Heart left ventricle (tissue), 16 donors: Measurements from ENCODE around the gene ZFAND2B. TPM values are rescaled to one million over a fixed set of nuclear protein-coding genes. Genes with fewer than 3 reads are reported as not detected.

Experiments used
- ATAC-seq, 4 donors: fragments of 200-7000 bp; cut with Tn5 transposase; one replicate each; pipeline ENCODE4 v1.9.1; 2020 to 2022; ENCODE audit warnings: moderate library complexity in 4 of 4, mild to moderate bottlenecking in 3 of 4, moderate number of reproducible peaks in 1 of 4
- DNase-seq, 5 donors: peaks; one replicate each; pipeline ENCODE4 v3.0.0-alpha.2; 2020
- H3K27ac ChIP-seq, 12 donors: fragments of 200-600 bp; sonication (generic) in 4 of 12; one replicate each; pipeline versions ENCODE4 v1.5.0 to v1.8.0; 2016 to 2022; ENCODE audit warnings: mild to moderate bottlenecking in 2 of 12
- H3K27me3 ChIP-seq, 9 donors: fragments of 200-600 bp; sonication (generic) in 2 of 9; one replicate each; pipeline versions ENCODE4 v1.5.1 to v1.8.0; 2016 to 2022; ENCODE audit warnings: mild to moderate bottlenecking in 3 of 9
- H3K36me3 ChIP-seq, 9 donors: fragments of 200-600 bp; sonication (generic) in 2 of 9; one replicate each; pipeline versions ENCODE4 v1.5.0 to v1.8.0; 2018 to 2022; ENCODE audit warnings: mild to moderate bottlenecking in 2 of 9
- H3K4me1 ChIP-seq, 12 donors: fragments of 200-600 bp; sonication (generic) in 4 of 12; one replicate each; pipeline versions ENCODE4 v1.5.0 to v1.8.0; 2016 to 2022; ENCODE audit warnings: mild to moderate bottlenecking in 3 of 12
- H3K4me3 ChIP-seq, 12 donors: fragments of 200-600 bp; sonication (generic) in 4 of 12; one replicate each; pipeline versions ENCODE4 v1.5.0 to v1.8.0; 2017 to 2022; ENCODE audit warnings: mild to moderate bottlenecking in 9 of 12, moderate library complexity in 4 of 12
- H3K9me3 ChIP-seq, 12 donors: fragments of 200-600 bp; sonication (generic) in 4 of 12; one replicate each; pipeline versions ENCODE4 v1.5.0 to v1.8.0; 2016 to 2022; ENCODE audit warnings: mild to moderate bottlenecking in 1 of 12
- POLR2A ChIP-seq, 2 donors: fragments of 450-650 bp; IDR thresholded peaks; one replicate each; pipeline ENCODE4 v1.6.1; 2017; ENCODE audit warnings: antibody characterized with exemption in 2 of 2, mild to moderate bottlenecking in 2 of 2, moderate library complexity in 2 of 2
- WGBS, 4 donors: extraction: QIAGEN DNeasy Blood & Tissue Kit in 2 of 4; methylation state at CpG; one replicate each; pipeline versions ENCODE4 v1.1.5 to v1.1.7; 2013 to 2018; 5-methylcytosine and 5-hydroxymethylcytosine counted together
- intact Hi-C, 10 donors: fragments of 100-400 bp; cut with DNase I; formaldehyde crosslinking; loops; one replicate each; pipeline versions ENCODE4 v1.11.1 to v1.14.2; 2022
- polyA plus RNA-seq, 2 donors: library from polyadenylated mRNA; stranded (reverse); fragments of 200-250 nt; gene quantifications; one replicate each; pipeline ENCODE4 v1.2.3, GENCODE V29; 2013
- total RNA-seq, 9 donors: library from RNA; depleted of rRNA in 2 of 9; stranded (reverse); fragments of >200 nt in 2 of 9; fragmentation: NEBNext Ultra II Directional in 3 of 9; extraction: Animal tissue kit (Norgen Biotek cat#: 25700) in 3 of 9; gene quantifications; one replicate each; pipeline versions ENCODE4 v1.1.0 to v1.2.4, GENCODE V29; 2016 to 2023
- TF ChIP-seq, protein P1 (sequence below), 12 donors: fragments of 200-600 bp; sonication (generic) in 4 of 12; IDR thresholded peaks; one replicate each; pipeline versions ENCODE4 v1.5.0 to v1.8.0; 2018 to 2022; ENCODE audit warnings: antibody characterized with exemption in 12 of 12, mild to moderate bottlenecking in 5 of 12
- donor health status: ischemic (EF 13 %, LVEDD 7.1; RV severe dilation, severe dysfunction).
- donor health status: healthy with polysubstance abuse.
- donor health status: DM: no; HTN: yes; CAD: no.
- donor health status: DM: no; HTN: no; CAD: no.
- donor health status: ischemic (EF 25% LVEDD 6.9; RV normal size, moderate dysfunction).
- donor health status: ischemic (EF 25% LVEDD 5.7; RV mildly dilated, moderate dysfunction).
- donor health status: healthy.
- donor health status: DM: yes; HTN: yes; CAD: no.
- donor health status: ischemic (EF 35%, LVEDD 5.7; RV mildly dilated, moderate dysfunction).
- donor health status: nonischemic (EF 11% LVEDD 7.7; RV severe dilation, severe dysfunction).
- donor health status: DM: yes; HTN: yes; CAD: no.
- donor health status: PGD.
- donor health status: ischemic (EF 29% LVEDD 5.4; RV normal size, mild dysfunction).
- donor health status: nonischemic (EF 23%, LVEDD 6.1; RV moderate dilation, normal function).

Gene ZFAND2B
- total and polyA plus RNA-seq, 11 donors, result 13.9 to 35.7 (median 23.5) TPM

GRCh38 chr2:219210886-219211362 lies 4.3 kb downstream of the ZFAND2B start:
- Histone ChIP-seq H3K4me3 (no peak overlapping the region), H3K4me1 (peaks cover 0 to 23% (median 16%) of the 10 kb centered on the region in 12 donors), H3K9me3 (no peaks in the 10 kb centered on the region), H3K27me3 (no peaks in the 10 kb centered on the region), H3K36me3 (peaks cover 0 to 77% (median 65%) of the 10 kb centered on the region in 9 donors), H3K27ac (peak overlapping the region in 1 of 12 donors; percentile 2)
- 91 to 96% (median 91%) methylated on average over 8 to 9 of the region's 9 CpGs for WGBS, 4 donors
- ATAC-seq, result no peak
- TF ChIP-seq, protein P1, sequence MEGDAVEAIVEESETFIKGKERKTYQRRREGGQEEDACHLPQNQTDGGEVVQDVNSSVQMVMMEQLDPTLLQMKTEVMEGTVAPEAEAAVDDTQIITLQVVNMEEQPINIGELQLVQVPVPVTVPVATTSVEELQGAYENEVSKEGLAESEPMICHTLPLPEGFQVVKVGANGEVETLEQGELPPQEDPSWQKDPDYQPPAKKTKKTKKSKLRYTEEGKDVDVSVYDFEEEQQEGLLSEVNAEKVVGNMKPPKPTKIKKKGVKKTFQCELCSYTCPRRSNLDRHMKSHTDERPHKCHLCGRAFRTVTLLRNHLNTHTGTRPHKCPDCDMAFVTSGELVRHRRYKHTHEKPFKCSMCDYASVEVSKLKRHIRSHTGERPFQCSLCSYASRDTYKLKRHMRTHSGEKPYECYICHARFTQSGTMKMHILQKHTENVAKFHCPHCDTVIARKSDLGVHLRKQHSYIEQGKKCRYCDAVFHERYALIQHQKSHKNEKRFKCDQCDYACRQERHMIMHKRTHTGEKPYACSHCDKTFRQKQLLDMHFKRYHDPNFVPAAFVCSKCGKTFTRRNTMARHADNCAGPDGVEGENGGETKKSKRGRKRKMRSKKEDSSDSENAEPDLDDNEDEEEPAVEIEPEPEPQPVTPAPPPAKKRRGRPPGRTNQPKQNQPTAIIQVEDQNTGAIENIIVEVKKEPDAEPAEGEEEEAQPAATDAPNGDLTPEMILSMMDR (IDR thresholded peaks at IDR 0.05), result no peak
- no peak for TF ChIP-seq POLR2A (IDR thresholded peaks at IDR 0.05)
- intact Hi-C loops, result no loop called here
- peak in 1 of 5 donors; percentile 2 for DNase-seq

- 75 to 84% (median 82%) methylated on average over 8 of the region's 8 CpGs for WGBS, 4 donors
- Histone ChIP-seq H3K27ac (no peak overlapping the region), H3K9me3 (no peaks in the 10 kb centered on the region), H3K36me3 (peaks cover 0 to 78% (median 64%) of the 10 kb centered on the region in 9 donors), H3K4me3 (no peak overlapping the region), H3K27me3 (no peaks in the 10 kb centered on the region), H3K4me1 (peaks cover 0 to 28% (median 16%) of the 10 kb centered on the region in 12 donors)
- no peak for ATAC-seq
- DNase-seq, result no peak
- TF ChIP-seq, protein P1 (IDR thresholded peaks at IDR 0.05), result no peak
- no peak for TF ChIP-seq POLR2A (IDR thresholded peaks at IDR 0.05)
- intact Hi-C loops, result no loop called here
These were observed 6.4 kb downstream of the ZFAND2B start for GRCh38 chr2:219213026-219213415.

GRCh38 chr2:219213486-219214071 lies 7.0 kb downstream of the ZFAND2B start:
- Histone ChIP-seq H3K36me3 (peaks cover 0 to 73% (median 60%) of the 10 kb centered on the region in 9 donors), H3K27me3 (no peaks in the 10 kb centered on the region), H3K9me3 (no peaks in the 10 kb centered on the region), H3K4me1 (peaks cover 0 to 28% (median 19%) of the 10 kb centered on the region in 12 donors), H3K4me3 (no peak overlapping the region), H3K27ac (no peak overlapping the region)
- TF ChIP-seq, protein P1 (IDR thresholded peaks at IDR 0.05), result no peak
- no peak for TF ChIP-seq POLR2A (IDR thresholded peaks at IDR 0.05)
- DNase-seq (peak in 1 of 5 donors; percentile 3), ATAC-seq (no peak)
- 92 to 95% (median 93%) methylated on average over 10 of the region's 10 CpGs for WGBS, 4 donors
- intact Hi-C loops, result no loop called here

DNA sequence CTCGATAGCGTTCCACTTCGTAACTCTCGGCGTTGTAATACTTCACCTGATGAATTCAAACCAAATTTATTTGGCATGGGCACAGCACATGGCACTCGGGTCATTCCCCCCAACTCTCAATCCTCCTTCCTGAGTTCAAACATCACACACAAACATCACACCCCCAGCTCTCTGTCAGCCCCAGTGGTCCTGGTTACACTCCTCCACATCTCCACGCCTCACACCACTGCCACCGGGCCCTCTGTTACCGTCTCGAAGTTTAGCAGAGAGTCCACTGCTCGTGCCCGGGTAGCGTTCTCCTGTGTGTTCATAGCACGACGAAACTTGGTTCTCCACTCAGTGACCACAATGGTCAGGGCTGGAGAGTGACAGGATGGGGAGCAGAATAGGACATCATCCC lies 7.6 kb downstream of the ZFAND2B start:
- H3K4me1 ChIP-seq, result peaks cover 0 to 32% (median 21%) of the 10 kb centered on the region in 12 donors
- no peaks in the 10 kb centered on the region for H3K27me3 ChIP-seq
- peaks cover 0 to 67% (median 54%) of the 10 kb centered on the region in 9 donors for H3K36me3 ChIP-seq
- ATAC-seq, result no peak
- H3K4me3 ChIP-seq, result no peak overlapping the region
- H3K27ac ChIP-seq, result no peak overlapping the region
- TF ChIP-seq, protein P1 (IDR thresholded peaks at IDR 0.05), result no peak
- no peak for TF ChIP-seq POLR2A (IDR thresholded peaks at IDR 0.05)
- 95 to 96% (median 96%) methylated on average over 15 of the region's 15 CpGs for whole genome bisulfite sequencing, 4 donors
- no peaks in the 10 kb centered on the region for H3K9me3 ChIP-seq
- DNase-seq, result no peak
- intact Hi-C loops, result no loop called here
